HEK293T (cell line): Measurements from ENCODE around the gene CATSPER4.

Experiments used
- CTCF ChIA-PET: fragments of 350-600 bp; formaldehyde crosslinking; extraction: SDS; loops from one replicate; lab custom pipeline; 2021; ENCODE audit warnings: antibody characterized with exemption, inconsistent platforms; lab: Yijun Ruan, JAX
- POLR2A ChIA-PET: fragments of 350-600 bp; formaldehyde crosslinking; extraction: SDS; loops from one replicate; lab custom pipeline; 2020; ENCODE audit warnings: antibody characterized with exemption, inconsistent platforms; lab: Yijun Ruan, JAX
- DNase-seq: peaks from one replicate; pipeline ENCODE4 v3.0.0; 2012; ENCODE audit warnings: mixed read lengths; ENCODE audit errors: extremely low spot score
- ARNT ChIP-seq: fragments of 450-650 bp; IDR thresholded peaks from 2 replicates; pipeline ENCODE4 v1.6.1; 2017; ENCODE audit warnings: mild to moderate bottlenecking
- BHLHE40 ChIP-seq: fragments of 450-650 bp; IDR thresholded peaks from 2 replicates; pipeline ENCODE4 v1.6.1; 2016; ENCODE audit warnings: mild to moderate bottlenecking, moderate library complexity, borderline replicate concordance
- CTBP1 ChIP-seq: fragments of 450-650 bp; IDR thresholded peaks from 2 replicates; pipeline ENCODE4 v1.6.1; 2016; ENCODE audit warnings: borderline replicate concordance
- ELF4 ChIP-seq: fragments of 450-650 bp; IDR thresholded peaks from 2 replicates; pipeline ENCODE4 v1.6.1; 2017; ENCODE audit warnings: antibody characterized with exemption
- FOXA1 ChIP-seq: fragments of 450-650 bp; IDR thresholded peaks from 2 replicates; pipeline ENCODE4 v1.6.1; 2016; ENCODE audit warnings: mild to moderate bottlenecking
- FOXK2 ChIP-seq: fragments of 450-650 bp; IDR thresholded peaks from 2 replicates; pipeline ENCODE4 v1.6.1; 2016; ENCODE audit warnings: mild to moderate bottlenecking
- FOXM1 ChIP-seq: fragments of 450-650 bp; IDR thresholded peaks from 2 replicates; pipeline ENCODE4 v1.6.1; 2017; ENCODE audit warnings: mild to moderate bottlenecking, borderline replicate concordance
- HDGF ChIP-seq: fragments of 450-650 bp; IDR thresholded peaks from 2 replicates; pipeline ENCODE4 v1.6.1; 2017; ENCODE audit warnings: antibody characterized with exemption, borderline replicate concordance
- L3MBTL2 ChIP-seq: fragments of 450-650 bp; conservative IDR thresholded peaks from 2 replicates; pipeline ENCODE4 v1.6.1; 2016; ENCODE audit warnings: mild to moderate bottlenecking
- LEF1 ChIP-seq: fragments of 450-650 bp; IDR thresholded peaks from 2 replicates; pipeline ENCODE4 v1.6.1; 2017; ENCODE audit warnings: mild to moderate bottlenecking, borderline replicate concordance
- NFRKB ChIP-seq: fragments of 450-650 bp; IDR thresholded peaks from 2 replicates; pipeline ENCODE4 v1.6.1; 2016; ENCODE audit warnings: mild to moderate bottlenecking, moderate library complexity
- SP1 ChIP-seq: fragments of 450-650 bp; IDR thresholded peaks from 2 replicates; pipeline ENCODE4 v1.6.1; 2017
- SUZ12 ChIP-seq: fragments of 450-650 bp; IDR thresholded peaks from 2 replicates; pipeline ENCODE4 v1.6.1; 2016; ENCODE audit warnings: mild to moderate bottlenecking
- TARDBP ChIP-seq: fragments of 450-650 bp; IDR thresholded peaks from 2 replicates; pipeline ENCODE4 v1.6.1; 2016
- ZNF384 ChIP-seq: fragments of 450-650 bp; IDR thresholded peaks from 2 replicates; pipeline ENCODE4 v1.6.1; 2016
- TF ChIP-seq, protein P1 (sequence below): fragments of 450-650 bp; IDR thresholded peaks from 2 replicates; pipeline ENCODE4 v1.6.1; 2016

CATSPER4 gene

DNA sequence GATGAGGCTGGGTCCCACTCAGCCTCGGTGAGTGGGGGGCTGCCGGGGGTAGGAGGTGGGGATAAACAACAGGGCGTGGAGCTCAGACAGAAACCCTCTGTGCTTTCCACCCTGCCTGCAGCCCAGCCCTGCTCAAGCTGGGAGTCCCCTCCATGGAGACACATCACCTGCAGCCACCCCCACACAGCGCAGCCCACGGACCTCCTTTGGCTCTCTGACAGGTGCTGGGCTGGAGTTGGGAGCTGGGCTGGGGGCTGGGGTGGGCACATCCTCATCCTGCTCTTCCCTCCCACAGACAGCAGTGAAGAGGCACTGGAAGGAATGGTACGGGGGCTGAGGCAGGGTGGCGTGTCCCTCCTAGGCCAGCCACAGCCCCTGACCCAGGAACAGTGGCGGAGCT, 1.9 kb upstream of the CATSPER4 start:
- ChIA-PET POLR2A (interaction anchor here (2.8 kb wide), 1 partner anchor 19 kb away, joined by 8 read pairs; the partner anchor contains the start of gene ZNF593), CTCF (no interaction called here)
- no peak for DNase-seq
- TF ChIP-seq CTBP1, result no peak
- TF ChIP-seq ELF4, result no peak

- POLR2A ChIA-PET, result interaction anchor here (2.8 kb wide), 1 partner anchor 19 kb away, joined by 8 read pairs; the partner anchor contains the start of gene ZNF593
- CTCF ChIA-PET, result interaction anchor here (2.8 kb wide), 1 partner anchor 45 kb away, joined by 11 read pairs; the partner anchor contains the start of gene CEP85
- DNase-seq, result no peak
- TF ChIP-seq LEF1, result no peak
- TF ChIP-seq FOXK2, result no peak
- no peak for TF ChIP-seq ARNT
- TF ChIP-seq L3MBTL2, result no peak
- TF ChIP-seq SUZ12, result no peak
- TF ChIP-seq, protein P1, sequence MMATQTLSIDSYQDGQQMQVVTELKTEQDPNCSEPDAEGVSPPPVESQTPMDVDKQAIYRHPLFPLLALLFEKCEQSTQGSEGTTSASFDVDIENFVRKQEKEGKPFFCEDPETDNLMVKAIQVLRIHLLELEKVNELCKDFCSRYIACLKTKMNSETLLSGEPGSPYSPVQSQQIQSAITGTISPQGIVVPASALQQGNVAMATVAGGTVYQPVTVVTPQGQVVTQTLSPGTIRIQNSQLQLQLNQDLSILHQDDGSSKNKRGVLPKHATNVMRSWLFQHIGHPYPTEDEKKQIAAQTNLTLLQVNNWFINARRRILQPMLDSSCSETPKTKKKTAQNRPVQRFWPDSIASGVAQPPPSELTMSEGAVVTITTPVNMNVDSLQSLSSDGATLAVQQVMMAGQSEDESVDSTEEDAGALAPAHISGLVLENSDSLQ, result no peak
- no peak for TF ChIP-seq CTBP1
- no peak for TF ChIP-seq SP1
- no peak for TF ChIP-seq ELF4
- no peak for TF ChIP-seq FOXA1
- TF ChIP-seq NFRKB, result no peak
- TF ChIP-seq ZNF384, result no peak
- TF ChIP-seq HDGF, result no peak
- TF ChIP-seq BHLHE40, result no peak
- TF ChIP-seq FOXM1, result no peak
- TF ChIP-seq TARDBP, result no peak
Observed at GRCh38 chr1:26189331-26189730, 1.1 kb upstream of the CATSPER4 start.

DNA sequence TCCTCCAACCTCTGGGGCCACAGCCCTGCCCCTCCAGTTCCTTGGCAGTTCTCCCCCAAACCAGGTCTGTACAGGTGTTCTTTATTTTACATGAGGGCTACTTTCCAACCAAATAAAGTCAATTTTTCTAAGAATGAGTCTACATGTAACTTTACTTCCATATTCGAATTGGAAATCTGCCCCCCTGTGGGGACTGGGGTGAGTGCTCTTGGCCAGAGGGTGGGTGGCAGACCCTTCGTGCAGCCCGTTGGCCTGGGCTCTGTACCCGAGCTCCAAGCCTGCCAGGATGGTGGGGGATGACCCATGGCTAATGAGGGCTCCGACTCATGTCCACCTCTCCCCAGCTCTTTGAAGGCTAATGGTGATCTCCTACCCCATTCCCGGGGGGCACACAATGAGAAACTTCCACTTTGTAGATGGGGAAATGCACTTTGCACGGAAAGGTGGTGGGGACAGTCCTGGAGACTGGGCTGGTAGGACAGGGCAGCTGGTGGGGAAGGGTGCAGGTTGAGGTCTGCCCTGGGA, 589 bp upstream of the CATSPER4 start:
- POLR2A ChIA-PET, result interaction anchor here (1.0 to 2.8 kb wide), 2 partner anchors 20 to 44 kb away, joined by 6 to 8 read pairs; partner anchors contain the start of genes CEP85 and ZNF593
- DNase-seq, result no peak
- TF ChIP-seq, protein P1, result no peak
- no peak for TF ChIP-seq SP1
- no peak for TF ChIP-seq BHLHE40
- TF ChIP-seq FOXA1, result no peak
- TF ChIP-seq ARNT, result no peak
- no peak for TF ChIP-seq NFRKB
- TF ChIP-seq ZNF384, result no peak
- TF ChIP-seq TARDBP, result no peak
- TF ChIP-seq HDGF, result no peak
- TF ChIP-seq ELF4, result no peak
- no peak for TF ChIP-seq SUZ12
- no peak for TF ChIP-seq L3MBTL2
- CTCF ChIA-PET, result interaction anchor here (0.5 to 2.8 kb wide), 5 partner anchors 16 to 300 kb away, joined by 3 to 11 read pairs (median 3); partner anchors contain the start of gene CEP85

DNA sequence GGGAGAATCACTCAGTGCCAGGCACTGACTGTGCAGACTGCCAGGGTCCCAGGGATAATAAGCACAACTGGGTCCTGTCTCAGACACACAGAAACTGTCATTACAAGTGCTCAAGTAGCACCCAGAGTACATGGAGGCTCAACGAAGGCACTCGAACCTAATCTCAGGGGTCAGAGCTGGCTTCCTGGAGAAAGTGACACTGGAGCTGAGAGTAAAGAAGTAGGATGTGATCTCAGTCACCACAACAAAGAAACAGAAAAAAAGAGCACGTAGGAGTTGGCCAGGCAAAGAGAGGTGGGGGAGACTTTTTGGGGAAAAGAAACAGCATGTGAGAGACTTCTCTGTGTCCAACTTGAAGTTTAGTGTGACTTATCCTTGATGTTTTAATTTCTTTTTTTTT, 1.3 kb downstream of the CATSPER4 start:
- DNase-seq, result no peak
- TF ChIP-seq FOXA1, result no peak
- no peak for TF ChIP-seq LEF1
- TF ChIP-seq, protein P1, result no peak
- TF ChIP-seq FOXM1, result no peak
- POLR2A ChIA-PET, result no interaction called here
- CTCF ChIA-PET, result interaction anchor here (2.8 kb wide), 1 partner anchor 42 kb away, joined by 11 read pairs; the partner anchor contains the start of gene CEP85

- ChIA-PET CTCF (no interaction called here), POLR2A (no interaction called here)
- TF ChIP-seq BHLHE40, result no peak
- TF ChIP-seq ZNF384, result no peak
- no peak for TF ChIP-seq SUZ12
- TF ChIP-seq ELF4, result no peak
- TF ChIP-seq FOXA1, result no peak
- TF ChIP-seq ARNT, result no peak
- no peak for TF ChIP-seq TARDBP
- TF ChIP-seq HDGF, result no peak
- TF ChIP-seq LEF1, result no peak
- no peak for TF ChIP-seq NFRKB
- TF ChIP-seq SP1, result no peak
- no peak for TF ChIP-seq FOXM1
- no peak for TF ChIP-seq L3MBTL2
- no peak for TF ChIP-seq FOXK2
- no peak for TF ChIP-seq CTBP1
- no peak for DNase-seq
Observed at GRCh38 chr1:26195805-26196204, 5.4 kb downstream of the CATSPER4 start.

DNA sequence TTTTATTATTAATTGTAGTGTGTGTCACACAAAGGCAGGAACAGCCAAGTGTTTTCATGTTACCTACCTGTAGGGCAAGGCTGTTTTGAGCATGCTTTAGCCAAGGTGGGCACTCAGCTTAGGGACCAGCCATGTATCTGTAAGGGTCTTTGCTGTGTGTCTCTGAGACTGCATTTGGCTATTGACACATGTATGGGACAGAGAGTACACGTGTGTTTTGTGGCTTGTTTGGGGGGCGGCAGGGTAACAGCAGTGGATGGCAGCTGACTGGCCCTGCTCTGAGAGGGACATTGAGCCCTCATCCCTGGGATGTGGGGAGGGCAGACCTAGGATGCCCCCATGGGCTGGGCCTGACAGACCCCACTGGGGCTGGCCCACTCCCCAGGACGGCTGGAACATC, 6.9 kb downstream of the CATSPER4 start:
- CTCF ChIA-PET, result no interaction called here
- TF ChIP-seq ARNT, result no peak
- TF ChIP-seq SUZ12, result no peak
- no peak for TF ChIP-seq FOXM1
- TF ChIP-seq ZNF384, result no peak
- no peak for TF ChIP-seq FOXA1
- no peak for TF ChIP-seq HDGF
- no peak for TF ChIP-seq CTBP1
- no peak for TF ChIP-seq NFRKB
- no peak for TF ChIP-seq SP1
- no peak for TF ChIP-seq LEF1
- no peak for TF ChIP-seq BHLHE40
- TF ChIP-seq L3MBTL2, result no peak
- no peak for TF ChIP-seq TARDBP
- TF ChIP-seq ELF4, result no peak
- TF ChIP-seq, protein P1, result no peak
- no peak for TF ChIP-seq FOXK2
- POLR2A ChIA-PET, result no interaction called here

More for the DNA sequence above, 6.9 kb downstream of the CATSPER4 start:
- no peak for DNase-seq
